GM18867 (cell line): ENCODE data around the gene TIGAR.

Source experiments
- ATAC-seq: cut with Tn5 transposase; IDR thresholded peaks from one replicate; pipeline ENCODE4 v1.9.1; 2021; ENCODE audit warnings: mild to moderate bottlenecking, moderate library complexity; ENCODE audit not compliant: unreplicated experiment

TIGAR gene

GRCh38 chr12:4282103-4282891 is 38.7 kb upstream of the TIGAR start:
- no peak for ATAC-seq

- no peak for ATAC-seq
Observed at GRCh38 chr12:4282892-4283511, 38.0 kb upstream of the TIGAR start.

GRCh38 chr12:4283512-4284255 is 37.3 kb upstream of the TIGAR start:
- ATAC-seq = no peak

GRCh38 chr12:4284306-4284705 is 36.7 kb upstream of the TIGAR start:
- ATAC-seq = no peak

- no peak for ATAC-seq
Observed at GRCh38 chr12:4285070-4285469, 35.9 kb upstream of the TIGAR start.

GRCh38 chr12:4286228-4286627 is 34.8 kb upstream of the TIGAR start:
- no peak for ATAC-seq

- ATAC-seq = no peak
Observed at GRCh38 chr12:4286771-4287317, 34.2 kb upstream of the TIGAR start.

- ATAC-seq = no peak
Observed at GRCh38 chr12:4287325-4288211, 33.4 kb upstream of the TIGAR start.

- ATAC-seq = no peak
Observed at GRCh38 chr12:4288296-4289131, 32.5 kb upstream of the TIGAR start.

GRCh38 chr12:4289231-4289878 is 31.7 kb upstream of the TIGAR start:
- no peak for ATAC-seq

- no peak for ATAC-seq
Observed at GRCh38 chr12:4289998-4290790, 30.8 kb upstream of the TIGAR start.

- ATAC-seq = no peak
Observed at GRCh38 chr12:4292341-4293073, 28.5 kb upstream of the TIGAR start.

- ATAC-seq = no peak
Observed at GRCh38 chr12:4293299-4293965, 27.6 kb upstream of the TIGAR start.

GRCh38 chr12:4293966-4294505 is 27.0 kb upstream of the TIGAR start:
- ATAC-seq = no peak

GRCh38 chr12:4296751-4297150 is 24.3 kb upstream of the TIGAR start:
- no peak for ATAC-seq

- ATAC-seq = no peak
Observed at GRCh38 chr12:4297617-4298016, 23.4 kb upstream of the TIGAR start.

- ATAC-seq = no peak
Observed at GRCh38 chr12:4300883-4301282, 20.1 kb upstream of the TIGAR start.
